ENCODE measurements around the gene SH3RF3.

Gene SH3RF3

GRCh38 chr2:109343460-109343859, 214.5 kb downstream of the SH3RF3 start:
- 92% methylated on average over 2 of the region's 5 CpGs for WGBS (ENCODE audit: insufficient coverage)
- DNase-seq: no peak
- Histone ChIP-seq H3K9me3 (ENCODE audit: control extremely low read depth in 1 of 5, control insufficient read depth in 4 of 5, insufficient read depth in 2 of 5, low read depth in 1 of 5, low read length in 4 of 5) (no peaks in the 10 kb centered on the region), H3K27ac (ENCODE audit: insufficient read depth in 1 of 2, low read depth in 1 of 2, low read length in 2 of 2, poor library complexity in 1 of 2, severe bottlenecking in 2 of 2) (no peak overlapping the region), H3K4me1 (ENCODE audit: control extremely low read depth in 1 of 4, control insufficient read depth in 4 of 4, insufficient read depth in 4 of 4, low read length in 3 of 4) (peaks cover 0 to 25% (median 14%) of the 10 kb centered on the region in 4 experiments), H3K27me3 (replicated peaks in 2 of 5; ENCODE audit: control insufficient read depth in 4 of 5, insufficient read depth in 5 of 5, low read length in 4 of 5) (peaks cover 0 to 8% (median 5%) of the 10 kb centered on the region in 5 experiments), H3K36me3 (ENCODE audit: control insufficient read depth in 4 of 4, insufficient read depth in 4 of 4, low read length in 3 of 4) (no peaks in the 10 kb centered on the region), H3K4me3 (ENCODE audit: control insufficient read depth in 1 of 7, extremely low read depth in 1 of 7, insufficient read depth in 4 of 7, low read depth in 2 of 7, low read length in 6 of 7) (no peak overlapping the region)
- ChIA-PET POLR2A (no interaction called here), CTCF (interaction anchor here (1.6 kb wide), 1 partner anchor 11 kb away, joined by 6 read pairs; no protein-coding TSS in a partner anchor)

GRCh38 chr2:109344270-109344805, 215.3 kb downstream of the SH3RF3 start:
- Histone ChIP-seq H3K4me3 (ENCODE audit: control insufficient read depth in 1 of 7, extremely low read depth in 1 of 7, insufficient read depth in 4 of 7, low read depth in 2 of 7, low read length in 6 of 7) (no peak overlapping the region), H3K9me3 (ENCODE audit: control extremely low read depth in 1 of 5, control insufficient read depth in 4 of 5, insufficient read depth in 2 of 5, low read depth in 1 of 5, low read length in 4 of 5) (no peaks in the 10 kb centered on the region), H3K27ac (ENCODE audit: insufficient read depth in 1 of 2, low read depth in 1 of 2, low read length in 2 of 2, poor library complexity in 1 of 2, severe bottlenecking in 2 of 2) (no peak overlapping the region), H3K4me1 (ENCODE audit: control extremely low read depth in 1 of 4, control insufficient read depth in 4 of 4, insufficient read depth in 4 of 4, low read length in 3 of 4) (peaks cover 1 to 34% (median 23%) of the 10 kb centered on the region in 4 experiments), H3K27me3 (replicated peaks in 2 of 5; ENCODE audit: control insufficient read depth in 4 of 5, insufficient read depth in 5 of 5, low read length in 4 of 5) (peaks cover 0 to 8% (median 5%) of the 10 kb centered on the region in 5 experiments), H3K36me3 (ENCODE audit: control insufficient read depth in 4 of 4, insufficient read depth in 4 of 4, low read length in 3 of 4) (no peaks in the 10 kb centered on the region)
- POLR2A ChIA-PET: no interaction called here
- 99% methylated on average over 9 of the region's 9 CpGs for WGBS (ENCODE audit: insufficient coverage)
- CTCF ChIA-PET: interaction anchor here (1.3 to 1.6 kb wide), 2 partner anchors 11 to 12 kb away, joined by 3 to 6 read pairs; no protein-coding TSS in a partner anchor
- no peak for DNase-seq

- ChIA-PET CTCF (interaction anchor here (1.3 to 1.6 kb wide), 2 partner anchors 10 to 13 kb away, joined by 3 to 6 read pairs; no protein-coding TSS in a partner anchor), POLR2A (no interaction called here)
- H3K4me1 ChIP-seq (ENCODE audit: control extremely low read depth in 1 of 4, control insufficient read depth in 4 of 4, insufficient read depth in 4 of 4, low read length in 3 of 4): peaks cover 1 to 41% (median 30%) of the 10 kb centered on the region in 4 experiments
Measured at GRCh38 chr2:109345091-109345490, 216.1 kb downstream of the SH3RF3 start.

GRCh38 chr2:109345653-109346480, 216.9 kb downstream of the SH3RF3 start:
- peaks cover 0 to 8% (median 7%) of the 10 kb centered on the region in 5 experiments for H3K27me3 ChIP-seq (replicated peaks in 2 of 5; ENCODE audit: control insufficient read depth in 4 of 5, insufficient read depth in 5 of 5, low read length in 4 of 5)
- H3K4me3 ChIP-seq (ENCODE audit: control insufficient read depth in 1 of 7, extremely low read depth in 1 of 7, insufficient read depth in 4 of 7, low read depth in 2 of 7, low read length in 6 of 7): no peak overlapping the region
- CTCF ChIA-PET: interaction anchor here (1.3 kb wide), 1 partner anchor 9 kb away, joined by 3 read pairs; no protein-coding TSS in a partner anchor
- DNase-seq: no peak
- WGBS (ENCODE audit: insufficient coverage): 96% methylated on average over 12 of the region's 13 CpGs
- POLR2A ChIA-PET: no interaction called here
- H3K9me3 ChIP-seq (ENCODE audit: control extremely low read depth in 1 of 5, control insufficient read depth in 4 of 5, insufficient read depth in 2 of 5, low read depth in 1 of 5, low read length in 4 of 5): no peaks in the 10 kb centered on the region
- no peaks in the 10 kb centered on the region for H3K36me3 ChIP-seq (ENCODE audit: control insufficient read depth in 4 of 4, insufficient read depth in 4 of 4, low read length in 3 of 4)
- no peak overlapping the region for H3K27ac ChIP-seq (ENCODE audit: insufficient read depth in 1 of 2, low read depth in 1 of 2, low read length in 2 of 2, poor library complexity in 1 of 2, severe bottlenecking in 2 of 2)
- peaks cover 1 to 45% (median 37%) of the 10 kb centered on the region in 4 experiments for H3K4me1 ChIP-seq (ENCODE audit: control extremely low read depth in 1 of 4, control insufficient read depth in 4 of 4, insufficient read depth in 4 of 4, low read length in 3 of 4)

More at GRCh38 chr2:109345091-109345490, 216.1 kb downstream of the SH3RF3 start:
- H3K4me3 ChIP-seq (ENCODE audit: control insufficient read depth in 1 of 7, extremely low read depth in 1 of 7, insufficient read depth in 4 of 7, low read depth in 2 of 7, low read length in 6 of 7): no peak overlapping the region
- H3K27me3 ChIP-seq (replicated peaks in 2 of 5; ENCODE audit: control insufficient read depth in 4 of 5, insufficient read depth in 5 of 5, low read length in 4 of 5): peaks cover 0 to 8% (median 7%) of the 10 kb centered on the region in 5 experiments
- H3K9me3 ChIP-seq (ENCODE audit: control extremely low read depth in 1 of 5, control insufficient read depth in 4 of 5, insufficient read depth in 2 of 5, low read depth in 1 of 5, low read length in 4 of 5): no peaks in the 10 kb centered on the region
- H3K27ac ChIP-seq (ENCODE audit: insufficient read depth in 1 of 2, low read depth in 1 of 2, low read length in 2 of 2, poor library complexity in 1 of 2, severe bottlenecking in 2 of 2): no peak overlapping the region
- no peak for DNase-seq
- WGBS (ENCODE audit: insufficient coverage): 90% methylated on average over 9 of the region's 10 CpGs
- no peaks in the 10 kb centered on the region for H3K36me3 ChIP-seq (ENCODE audit: control insufficient read depth in 4 of 4, insufficient read depth in 4 of 4, low read length in 3 of 4)

GRCh38 chr2:109346601-109347228, 217.7 kb downstream of the SH3RF3 start:
- ChIA-PET CTCF (no interaction called here), POLR2A (no interaction called here)
- Histone ChIP-seq H3K27me3 (replicated peaks in 2 of 5; ENCODE audit: control insufficient read depth in 4 of 5, insufficient read depth in 5 of 5, low read length in 4 of 5) (peaks cover 0 to 8% (median 7%) of the 10 kb centered on the region in 5 experiments), H3K4me3 (ENCODE audit: control insufficient read depth in 1 of 7, extremely low read depth in 1 of 7, insufficient read depth in 4 of 7, low read depth in 2 of 7, low read length in 6 of 7) (no peak overlapping the region), H3K9me3 (ENCODE audit: control extremely low read depth in 1 of 5, control insufficient read depth in 4 of 5, insufficient read depth in 2 of 5, low read depth in 1 of 5, low read length in 4 of 5) (no peaks in the 10 kb centered on the region), H3K27ac (ENCODE audit: insufficient read depth in 1 of 2, low read depth in 1 of 2, low read length in 2 of 2, poor library complexity in 1 of 2, severe bottlenecking in 2 of 2) (no peak overlapping the region), H3K36me3 (ENCODE audit: control insufficient read depth in 4 of 4, insufficient read depth in 4 of 4, low read length in 3 of 4) (no peaks in the 10 kb centered on the region), H3K4me1 (ENCODE audit: control extremely low read depth in 1 of 4, control insufficient read depth in 4 of 4, insufficient read depth in 4 of 4, low read length in 3 of 4) (peaks cover 4 to 47% (median 42%) of the 10 kb centered on the region in 4 experiments)
- no peak for DNase-seq
- 90% methylated on average over 9 of the region's 12 CpGs for WGBS (ENCODE audit: insufficient coverage)

GRCh38 chr2:109347626-109348025, 218.6 kb downstream of the SH3RF3 start:
- 87% methylated on average over 12 of the region's 13 CpGs for WGBS (ENCODE audit: insufficient coverage)

More at GRCh38 chr2:109347626-109348025, 218.6 kb downstream of the SH3RF3 start:
- Histone ChIP-seq H3K4me3 (ENCODE audit: control insufficient read depth in 1 of 7, extremely low read depth in 1 of 7, insufficient read depth in 4 of 7, low read depth in 2 of 7, low read length in 6 of 7) (no peak overlapping the region), H3K27ac (ENCODE audit: insufficient read depth in 1 of 2, low read depth in 1 of 2, low read length in 2 of 2, poor library complexity in 1 of 2, severe bottlenecking in 2 of 2) (no peak overlapping the region), H3K4me1 (ENCODE audit: control extremely low read depth in 1 of 4, control insufficient read depth in 4 of 4, insufficient read depth in 4 of 4, low read length in 3 of 4) (peaks cover 8 to 56% (median 50%) of the 10 kb centered on the region in 4 experiments), H3K9me3 (ENCODE audit: control extremely low read depth in 1 of 5, control insufficient read depth in 4 of 5, insufficient read depth in 2 of 5, low read depth in 1 of 5, low read length in 4 of 5) (no peaks in the 10 kb centered on the region), H3K27me3 (replicated peaks in 2 of 5; ENCODE audit: control insufficient read depth in 4 of 5, insufficient read depth in 5 of 5, low read length in 4 of 5) (peaks cover 0 to 10% (median 7%) of the 10 kb centered on the region in 5 experiments), H3K36me3 (ENCODE audit: control insufficient read depth in 4 of 4, insufficient read depth in 4 of 4, low read length in 3 of 4) (no peaks in the 10 kb centered on the region)
- no peak for DNase-seq
- ChIA-PET POLR2A (no interaction called here), CTCF (interaction anchor here (1.6 to 2.4 kb wide), 2 partner anchors 16 to 101 kb away, joined by 5 to 9 read pairs; no protein-coding TSS in a partner anchor)

Data from common myeloid progenitor, CD34-positive (primary cell).